ENCODE data around the gene TMEM9. TPM values are rescaled to one million over a fixed set of nuclear protein-coding genes. Genes with fewer than 3 reads are reported as not detected.

TMEM9 gene
- total RNA-seq, 2 donors from 2014 or later = 145 to 156 TPM

- Histone ChIP-seq H3K27me3 (ENCODE audit: control insufficient read depth, insufficient read depth, low read length, poor library complexity, severe bottlenecking) (peaks cover 9% of the 10 kb centered on the region), H3K36me3 (ENCODE audit: control insufficient read depth, insufficient read depth, low read length) (no peaks in the 10 kb centered on the region), H3K9me3 (ENCODE audit: control insufficient read depth, low read length) (no peaks in the 10 kb centered on the region), H3K4me3 (ENCODE audit: low read length) (no peak overlapping the region), H3K4me1 (ENCODE audit: control insufficient read depth, insufficient read depth, low read length) (no peaks in the 10 kb centered on the region), H3K9ac (ENCODE audit: extremely low read depth, low read length, poor library complexity, severe bottlenecking) (no peak overlapping the region), H3K27ac (ENCODE audit: low read depth, low read length) (no peak overlapping the region)
- no peaks in the 10 kb centered on the region for H3K36me3 Mint-ChIP-seq (ENCODE audit: low read depth)
- H3K27me3 Mint-ChIP-seq (ENCODE audit: insufficient read depth) = peaks cover 14% of the 10 kb centered on the region
- WGBS, 2 experiments (ENCODE audit: insufficient coverage in 1 of 2, insufficient read length in 1 of 2) = 94 to 100% methylated on average over 5 to 6 of the region's 6 CpGs
- H3K4me3 Mint-ChIP-seq = no peak overlapping the region
- no peak overlapping the region for H3K27ac Mint-ChIP-seq
- no peaks in the 10 kb centered on the region for H3K9me3 Mint-ChIP-seq
- TF ChIP-seq CTCF (conservative IDR thresholded peaks at IDR 0.05) = no peak
- DNase-seq = no peak
- peaks cover 14% of the 10 kb centered on the region for H3K4me1 Mint-ChIP-seq
Measured at GRCh38 chr1:201194046-201194445, 39.8 kb upstream of the TMEM9 start.

- H3K27ac ChIP-seq (ENCODE audit: low read depth, low read length) = no peak overlapping the region
Measured at GRCh38 chr1:201192261-201192788, 38.1 kb upstream of the TMEM9 start.

GRCh38 chr1:201191653-201192260 lies 37.5 kb upstream of the TMEM9 start:
- Histone ChIP-seq H3K4me1 (ENCODE audit: control insufficient read depth, insufficient read depth, low read length) (no peaks in the 10 kb centered on the region), H3K4me3 (ENCODE audit: low read length) (no peak overlapping the region), H3K36me3 (ENCODE audit: control insufficient read depth, insufficient read depth, low read length) (no peaks in the 10 kb centered on the region), H3K9ac (ENCODE audit: extremely low read depth, low read length, poor library complexity, severe bottlenecking) (no peak overlapping the region), H3K27me3 (ENCODE audit: control insufficient read depth, insufficient read depth, low read length, poor library complexity, severe bottlenecking) (peaks cover 9% of the 10 kb centered on the region), H3K27ac (ENCODE audit: low read depth, low read length) (no peak overlapping the region), H3K9me3 (ENCODE audit: control insufficient read depth, low read length) (no peaks in the 10 kb centered on the region)
- Mint-ChIP-seq H3K27me3 (ENCODE audit: insufficient read depth) (peaks cover 17% of the 10 kb centered on the region), H3K36me3 (ENCODE audit: low read depth) (no peaks in the 10 kb centered on the region), H3K4me3 (no peak overlapping the region), H3K27ac (no peak overlapping the region), H3K4me1 (peaks cover 15% of the 10 kb centered on the region), H3K9me3 (no peaks in the 10 kb centered on the region)
- WGBS, 2 experiments (ENCODE audit: insufficient coverage in 1 of 2, insufficient read length in 1 of 2) = 91 to 95% methylated on average over 13 to 18 of the region's 18 CpGs
- TF ChIP-seq CTCF (conservative IDR thresholded peaks at IDR 0.05) = no peak
- no peak for DNase-seq

More at GRCh38 chr1:201192261-201192788, 38.1 kb upstream of the TMEM9 start:
- Mint-ChIP-seq H3K36me3 (ENCODE audit: low read depth) (no peaks in the 10 kb centered on the region), H3K27me3 (ENCODE audit: insufficient read depth) (peaks cover 15% of the 10 kb centered on the region), H3K9me3 (no peaks in the 10 kb centered on the region), H3K27ac (no peak overlapping the region), H3K4me1 (peaks cover 15% of the 10 kb centered on the region), H3K4me3 (no peak overlapping the region)
- WGBS, 2 experiments (ENCODE audit: insufficient coverage in 1 of 2, insufficient read length in 1 of 2) = 96 to 100% methylated on average over 1 to 3 of the region's 3 CpGs
- no peaks in the 10 kb centered on the region for H3K4me1 ChIP-seq (ENCODE audit: control insufficient read depth, insufficient read depth, low read length)
- no peak for DNase-seq
- H3K9me3 ChIP-seq (ENCODE audit: control insufficient read depth, low read length) = no peaks in the 10 kb centered on the region
- no peak overlapping the region for H3K9ac ChIP-seq (ENCODE audit: extremely low read depth, low read length, poor library complexity, severe bottlenecking)
- no peaks in the 10 kb centered on the region for H3K36me3 ChIP-seq (ENCODE audit: control insufficient read depth, insufficient read depth, low read length)
- no peak for TF ChIP-seq CTCF (conservative IDR thresholded peaks at IDR 0.05)
- peaks cover 9% of the 10 kb centered on the region for H3K27me3 ChIP-seq (ENCODE audit: control insufficient read depth, insufficient read depth, low read length, poor library complexity, severe bottlenecking)
- no peak overlapping the region for H3K4me3 ChIP-seq (ENCODE audit: low read length)

All from endodermal cell (in vitro differentiated cells).